ENCODE results near the gene NID1. TPM values are rescaled to one million over a fixed set of nuclear protein-coding genes. Genes with fewer than 3 reads are reported as not detected.

NID1 gene
- total RNA-seq, 1 experiment from 2014 or later: 7.6 TPM

- DNase-seq (ENCODE audit: low read depth): no peak
Observed at GRCh38 chr1:236067854-236068454, 3.1 kb upstream of the NID1 start.

- no peak for DNase-seq (ENCODE audit: low read depth)
Observed at GRCh38 chr1:236066828-236067386, 2.0 kb upstream of the NID1 start.

- no peak for DNase-seq (ENCODE audit: low read depth)
Observed at GRCh38 chr1:236066054-236066453, 1.2 kb upstream of the NID1 start.

GRCh38 chr1:236065509-236066005 is 667 bp upstream of the NID1 start:
- no peak for DNase-seq (ENCODE audit: low read depth)

- DNase-seq (ENCODE audit: low read depth): peak; percentile 59
Observed at GRCh38 chr1:236063919-236064673, 794 bp downstream of the NID1 start.

DNA sequence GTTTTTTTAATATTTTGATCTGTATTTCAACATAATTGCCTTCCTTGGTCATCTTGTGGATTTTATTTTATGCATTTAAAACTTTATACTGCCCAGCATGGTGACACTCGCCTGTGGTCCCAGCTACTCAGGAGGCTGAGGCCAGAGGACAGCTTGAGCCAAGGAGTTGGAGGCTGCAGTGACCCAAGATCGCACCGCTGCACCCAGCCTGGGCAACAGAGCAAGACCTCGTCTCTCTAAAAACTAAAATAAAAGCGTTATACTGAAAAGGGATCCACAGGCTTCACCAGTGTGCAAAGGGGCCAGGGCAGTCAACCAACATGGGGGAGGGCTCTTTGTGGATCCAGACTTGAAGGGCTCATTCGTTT is 1.4 kb downstream of the NID1 start:
- DNase-seq (ENCODE audit: low read depth): no peak

GRCh38 chr1:236060286-236060685 is 4.6 kb downstream of the NID1 start:
- DNase-seq (ENCODE audit: low read depth): no peak

DNA sequence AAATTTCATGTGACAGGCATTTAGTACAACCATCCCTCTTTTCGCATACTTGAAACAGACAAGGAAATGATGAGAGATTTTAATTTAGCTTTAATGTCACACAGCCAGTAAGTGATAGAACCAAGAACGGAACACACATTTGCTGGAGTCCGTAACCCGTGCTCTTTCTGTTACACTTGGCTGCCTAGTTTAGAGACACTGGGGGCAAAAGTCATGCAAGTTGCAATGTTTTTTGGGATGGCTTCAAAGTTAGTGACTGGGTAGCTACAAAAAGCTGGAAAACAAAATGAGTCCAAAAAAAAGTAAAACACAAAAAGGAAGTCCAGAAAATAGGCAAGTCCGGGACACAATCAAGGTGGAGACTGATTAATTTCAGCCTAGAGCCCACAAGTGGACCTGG is 5.9 kb downstream of the NID1 start:
- no peak for DNase-seq (ENCODE audit: low read depth)

GRCh38 chr1:236058141-236058934 is 6.6 kb downstream of the NID1 start:
- peak; percentile 64 for DNase-seq (ENCODE audit: low read depth)

DNA sequence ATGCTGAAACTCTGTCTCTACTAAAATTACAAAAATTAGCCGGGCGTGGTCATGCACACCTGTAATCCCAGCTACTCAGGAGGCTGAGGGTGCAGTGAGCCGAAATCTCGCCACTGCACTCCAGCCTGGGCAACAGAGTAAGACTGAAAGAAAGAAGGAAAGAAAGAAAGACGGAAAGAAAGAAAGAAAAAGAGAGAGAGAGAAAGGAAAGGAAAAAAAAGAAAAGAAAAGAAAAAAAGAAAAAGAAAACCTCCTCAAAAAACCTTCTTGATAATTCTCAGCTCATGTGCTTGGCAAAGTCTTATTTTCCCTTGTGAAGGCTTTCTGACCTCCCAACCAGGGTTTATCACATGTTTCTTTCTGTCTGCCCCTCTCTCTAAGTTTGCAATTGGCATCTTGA is 7.3 kb downstream of the NID1 start:
- DNase-seq (ENCODE audit: low read depth): no peak

DNA sequence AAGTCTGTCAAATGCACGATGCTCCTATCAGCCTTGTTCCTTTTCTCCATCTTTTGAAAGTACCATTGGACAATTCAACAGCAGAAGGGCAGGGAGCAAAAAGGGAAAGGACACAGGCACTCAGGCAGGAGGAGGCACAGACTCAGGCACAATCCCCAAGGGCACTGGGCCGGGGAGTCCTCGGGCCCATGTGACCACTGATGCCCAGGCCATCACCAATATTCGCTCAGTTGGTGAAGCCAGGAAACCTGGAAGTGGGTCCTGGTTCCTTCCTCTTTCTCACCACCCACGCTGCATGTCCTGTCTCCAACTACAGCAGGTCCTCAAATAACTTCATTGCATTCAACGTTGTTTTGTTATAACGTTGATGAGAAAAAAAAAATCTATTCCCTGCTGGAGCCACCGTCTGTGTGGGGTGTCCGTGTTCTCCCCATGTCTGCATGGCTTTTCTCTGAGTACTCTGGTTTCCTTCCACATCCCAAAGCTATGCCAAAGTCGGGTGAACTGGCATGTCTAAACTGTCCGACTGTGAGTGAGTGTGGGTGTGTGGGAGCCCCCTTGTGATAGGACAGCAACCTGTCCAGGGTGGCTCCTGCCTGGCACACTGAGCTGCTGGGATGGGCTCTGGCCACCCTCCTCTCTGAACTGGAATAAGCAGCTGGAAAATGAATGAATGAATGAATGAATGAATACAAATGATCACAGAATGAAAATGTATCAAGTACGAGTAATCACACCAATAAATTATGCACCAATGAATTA is 12.5 kb downstream of the NID1 start:
- no peak for DNase-seq (ENCODE audit: low read depth)

- DNase-seq (ENCODE audit: low read depth): no peak
Observed at GRCh38 chr1:236051242-236051791, 13.6 kb downstream of the NID1 start.

DNA sequence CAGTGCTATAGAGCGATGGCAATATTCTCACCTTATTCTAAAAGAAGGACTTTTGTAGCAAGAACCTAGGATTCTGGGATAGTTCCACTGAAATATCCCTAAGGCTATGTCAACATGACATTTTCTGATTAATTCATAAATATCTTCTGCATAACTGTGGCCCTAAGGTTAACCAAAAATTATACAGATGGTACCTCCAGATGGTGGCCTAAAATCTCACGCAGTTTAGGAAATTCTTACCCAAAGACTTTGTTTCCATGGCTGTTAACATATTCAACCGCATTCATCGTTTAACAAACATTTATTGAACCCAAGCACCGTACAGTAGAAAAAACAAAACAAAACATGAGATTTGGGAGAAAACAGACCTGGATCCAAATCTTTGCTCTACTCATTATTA is 19.1 kb downstream of the NID1 start:
- DNase-seq (ENCODE audit: low read depth): no peak

DNA sequence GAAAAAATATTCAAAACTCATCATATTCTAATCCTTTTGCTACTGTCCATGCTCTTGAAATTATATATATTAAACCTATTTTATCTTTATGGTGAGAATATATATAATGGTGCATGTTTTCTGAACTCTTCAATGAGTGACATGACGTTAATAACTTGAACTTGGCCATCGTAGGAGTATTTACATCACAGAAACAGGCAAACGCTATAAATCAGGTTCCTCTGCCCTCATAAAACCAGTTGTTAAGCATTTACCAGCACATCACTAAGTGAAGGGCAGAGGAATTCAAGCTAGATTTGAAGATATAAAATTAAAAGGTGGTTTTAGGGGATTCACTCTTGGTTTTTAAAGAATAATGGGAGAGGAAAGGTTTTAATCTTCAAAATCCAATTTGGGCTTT is 20.5 kb downstream of the NID1 start:
- no peak for DNase-seq (ENCODE audit: low read depth)

GRCh38 chr1:236041631-236042618 is 23.0 kb downstream of the NID1 start:
- no peak for DNase-seq (ENCODE audit: low read depth)

DNA sequence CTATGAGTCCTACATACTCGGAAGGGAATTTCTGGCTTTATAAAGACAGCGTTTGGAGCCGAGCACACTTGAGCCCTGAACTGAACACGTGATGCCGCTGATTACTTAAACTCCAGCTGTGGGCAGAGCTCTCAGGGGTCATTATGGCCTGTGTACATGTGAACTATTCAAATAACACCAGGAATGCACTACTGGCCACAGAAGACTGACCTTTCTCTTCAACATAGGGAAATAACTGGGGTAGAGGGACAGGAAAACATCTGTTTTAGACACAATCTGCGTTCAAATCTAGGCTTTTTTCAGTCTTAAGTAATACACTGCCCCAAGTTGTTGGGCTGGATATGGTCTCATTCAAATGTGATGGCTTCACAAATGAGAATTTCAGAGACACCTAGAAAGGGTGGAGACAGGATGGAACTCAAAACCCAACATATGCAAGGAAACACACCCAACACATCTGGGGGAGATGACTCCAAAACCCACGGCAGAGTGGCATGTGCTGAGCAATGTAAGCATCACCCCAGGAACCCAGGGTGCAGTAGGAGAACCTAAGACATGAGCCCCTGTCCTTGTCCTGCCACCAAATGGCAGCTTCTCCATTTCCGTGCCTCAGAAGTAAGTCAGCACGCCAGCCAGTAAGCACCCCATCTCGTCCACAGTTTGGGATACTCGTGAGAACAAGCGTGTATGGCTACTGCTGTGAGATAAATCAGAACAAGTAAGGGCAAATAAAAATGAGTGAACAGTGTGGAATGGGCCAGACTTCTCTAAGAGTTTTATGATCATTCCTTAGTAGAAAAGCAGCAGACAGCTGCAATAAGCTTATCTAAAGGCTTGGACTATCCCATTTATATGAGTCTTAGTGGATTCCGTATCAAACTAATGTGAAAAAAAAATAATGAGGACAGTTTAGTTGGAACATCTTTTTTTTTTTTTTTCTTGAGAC is 24.9 kb downstream of the NID1 start:
- no peak for DNase-seq (ENCODE audit: low read depth)

DNA sequence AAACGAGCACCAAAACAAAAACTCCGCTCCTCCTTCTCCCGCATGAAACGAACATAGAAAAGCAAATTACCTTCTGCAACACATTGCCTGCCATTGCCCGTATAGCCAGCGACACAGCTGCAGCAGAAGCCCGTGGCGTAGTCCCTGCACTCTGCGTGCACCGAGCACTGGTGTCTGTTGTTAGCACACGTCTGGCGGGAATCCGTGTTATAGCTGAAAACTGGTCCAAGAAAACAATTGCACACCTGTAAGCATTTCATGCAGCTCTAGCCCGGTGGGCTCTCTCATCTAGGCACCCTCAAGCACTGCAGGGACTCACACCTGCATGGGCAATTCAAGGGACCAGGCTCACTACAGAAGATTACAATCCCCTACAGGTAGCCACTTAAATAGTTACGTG is 26.9 kb downstream of the NID1 start:
- DNase-seq (ENCODE audit: low read depth): no peak

DNA sequence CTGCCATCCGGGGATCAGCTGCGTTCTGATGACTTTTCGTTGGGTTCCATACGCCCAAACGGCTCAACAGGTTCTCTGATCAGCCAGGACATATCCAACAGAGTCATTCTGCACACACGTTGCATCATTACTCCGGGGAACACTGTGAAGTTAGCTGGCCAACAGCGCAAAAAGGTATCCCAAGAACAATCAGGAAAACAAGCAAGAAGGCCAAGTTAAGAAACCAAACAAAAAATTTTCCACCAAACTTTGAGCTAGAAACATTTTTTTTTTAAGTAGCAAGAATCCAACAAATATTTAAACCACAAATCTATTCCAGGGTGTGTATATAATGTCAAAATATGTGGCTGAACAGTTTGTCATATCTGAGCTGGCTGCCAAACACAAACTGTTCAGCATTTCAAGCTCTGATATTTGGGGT is 29.2 kb downstream of the NID1 start:
- DNase-seq (ENCODE audit: low read depth): no peak

DNA sequence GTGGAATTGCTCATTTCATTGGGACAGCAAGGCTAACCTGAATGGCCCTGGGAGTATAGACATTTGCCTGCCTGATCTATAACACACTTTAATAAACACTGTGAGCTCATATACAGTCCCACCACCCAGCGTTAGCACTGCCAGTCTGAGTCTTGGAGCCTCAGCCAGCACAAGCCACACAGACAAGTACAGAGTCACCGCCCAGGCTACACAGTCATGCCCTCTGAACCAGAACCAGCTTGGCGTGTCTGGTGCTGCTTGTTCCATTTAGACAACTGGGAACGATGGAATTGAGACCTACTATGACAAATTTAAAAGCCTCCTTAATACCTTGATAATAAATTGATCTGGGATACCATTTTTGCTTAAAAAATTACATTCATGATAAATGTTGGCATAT is 31.6 kb downstream of the NID1 start:
- DNase-seq (ENCODE audit: low read depth): no peak
